Measurements from ENCODE around the gene GPRC5C.

The GPRC5C gene

GRCh38 chr17:74471341-74471740 is 39.5 kb downstream of the GPRC5C start:
- no peak overlapping the region for H3K27ac ChIP-seq
- CTCF ChIA-PET, result interaction anchor here (0.7 kb wide), 1 partner anchor 8 kb away, joined by 4 read pairs; no protein-coding TSS in a partner anchor
- POLR2A ChIA-PET (ENCODE audit: low non-redundant PET), result no interaction called here
- no peak for TF ChIP-seq CTCF (conservative IDR thresholded peaks at IDR 0.05; ENCODE audit: low read depth)
- DNase-seq (ENCODE audit: low spot score), result no peak

- DNase-seq (ENCODE audit: low spot score), result no peak
- ChIA-PET POLR2A (ENCODE audit: low non-redundant PET) (no interaction called here), CTCF (no interaction called here)
- H3K27ac ChIP-seq, result no peak overlapping the region
- no peak for TF ChIP-seq CTCF (conservative IDR thresholded peaks at IDR 0.05; ENCODE audit: low read depth)
Observed at GRCh38 chr17:74472890-74473289, 41.0 kb downstream of the GPRC5C start.

- POLR2A ChIA-PET (ENCODE audit: low non-redundant PET), result no interaction called here
- DNase-seq (ENCODE audit: low spot score), result no peak
- CTCF ChIA-PET, result no interaction called here
- no peak overlapping the region for H3K27ac ChIP-seq
- no peak for TF ChIP-seq CTCF (conservative IDR thresholded peaks at IDR 0.05; ENCODE audit: low read depth)
Observed at GRCh38 chr17:74473294-74473693, 41.4 kb downstream of the GPRC5C start.

- DNase-seq (ENCODE audit: low spot score), result no peak
- no peak overlapping the region for H3K27ac ChIP-seq
- ChIA-PET CTCF (no interaction called here), POLR2A (ENCODE audit: low non-redundant PET) (no interaction called here)
- TF ChIP-seq CTCF (conservative IDR thresholded peaks at IDR 0.05; ENCODE audit: low read depth), result no peak
Observed at GRCh38 chr17:74474043-74474792, 42.3 kb downstream of the GPRC5C start.

GRCh38 chr17:74475189-74475588 is 43.3 kb downstream of the GPRC5C start:
- no peak overlapping the region for H3K27ac ChIP-seq
- POLR2A ChIA-PET (ENCODE audit: low non-redundant PET), result no interaction called here
- no peak for DNase-seq (ENCODE audit: low spot score)
- TF ChIP-seq CTCF (conservative IDR thresholded peaks at IDR 0.05; ENCODE audit: low read depth), result no peak
- CTCF ChIA-PET, result no interaction called here

- TF ChIP-seq CTCF (conservative IDR thresholded peaks at IDR 0.05; ENCODE audit: low read depth), result no peak
- H3K27ac ChIP-seq, result no peak overlapping the region
- CTCF ChIA-PET, result interaction anchor here (0.9 kb wide), 1 partner anchor 110 kb away, joined by 3 read pairs; no protein-coding TSS in a partner anchor
- DNase-seq (ENCODE audit: low spot score), result no peak
- POLR2A ChIA-PET (ENCODE audit: low non-redundant PET), result no interaction called here
Observed at GRCh38 chr17:74477411-74477810, 45.5 kb downstream of the GPRC5C start.

Data from RWPE1 (cell line).